Measurements from ENCODE around the gene GATA5.
"Not testable (repeated sequence)": the region's sequence is repeated elsewhere in the genome, so short reads cannot be mapped to it uniquely, and the experiment has no call there.

The GATA5 gene

DNA sequence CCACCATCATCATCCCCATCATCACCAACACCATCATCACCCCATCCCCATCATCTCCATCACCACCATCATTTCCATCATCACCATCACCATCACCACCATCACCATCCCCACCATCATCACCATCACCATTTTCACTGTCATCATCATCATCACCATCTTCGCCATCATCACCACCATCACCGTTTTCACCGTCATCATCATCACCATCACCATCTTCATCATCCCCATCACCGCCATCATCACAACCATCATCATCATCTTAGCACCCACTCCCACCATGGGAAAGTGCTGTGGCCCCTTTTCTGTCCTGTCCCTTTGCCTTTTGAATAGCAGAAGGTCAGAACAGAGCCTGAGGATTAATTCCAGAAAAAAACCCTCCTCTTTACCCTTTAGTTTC lies 28.5 kb upstream of the GATA5 start:
- no peak for DNase-seq

DNA sequence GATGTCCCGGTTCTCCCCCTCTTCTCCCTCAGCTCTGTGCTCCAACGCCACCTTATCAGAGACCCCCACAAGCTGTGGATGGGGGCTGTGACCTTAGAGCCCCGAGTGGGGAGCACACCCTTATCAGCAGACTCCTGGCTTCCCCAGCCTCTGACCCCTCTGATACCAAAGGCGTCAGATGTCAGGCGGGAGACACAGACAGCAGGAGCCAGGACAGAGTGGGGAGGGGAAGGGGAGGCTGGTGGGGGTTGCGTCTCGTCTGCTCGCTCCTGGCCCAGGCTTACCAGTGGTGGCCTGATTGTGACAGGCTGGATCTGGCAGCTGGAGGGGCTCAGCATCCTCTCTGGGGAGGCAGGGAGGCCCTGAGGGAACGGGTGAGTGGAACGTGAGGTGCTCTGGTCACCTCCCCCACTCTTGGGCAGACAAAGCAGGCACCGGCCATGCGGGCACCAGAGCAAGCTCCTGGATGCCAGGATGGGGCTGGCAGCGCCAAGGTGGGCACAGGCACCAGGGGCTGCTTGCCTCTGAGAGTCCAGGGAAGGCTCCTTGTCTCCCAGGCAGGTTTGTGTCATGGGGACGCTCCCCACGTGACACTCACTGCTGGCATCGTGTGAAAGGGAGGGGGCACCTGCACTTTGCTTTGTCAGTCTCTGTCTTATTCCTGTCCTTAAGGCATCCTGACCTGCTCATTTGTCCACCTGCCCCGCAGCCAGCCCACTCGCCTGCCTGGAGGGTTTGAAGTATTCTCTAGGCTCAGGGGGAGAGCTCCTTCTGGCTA lies 27.8 kb upstream of the GATA5 start:
- no peak for DNase-seq

DNA sequence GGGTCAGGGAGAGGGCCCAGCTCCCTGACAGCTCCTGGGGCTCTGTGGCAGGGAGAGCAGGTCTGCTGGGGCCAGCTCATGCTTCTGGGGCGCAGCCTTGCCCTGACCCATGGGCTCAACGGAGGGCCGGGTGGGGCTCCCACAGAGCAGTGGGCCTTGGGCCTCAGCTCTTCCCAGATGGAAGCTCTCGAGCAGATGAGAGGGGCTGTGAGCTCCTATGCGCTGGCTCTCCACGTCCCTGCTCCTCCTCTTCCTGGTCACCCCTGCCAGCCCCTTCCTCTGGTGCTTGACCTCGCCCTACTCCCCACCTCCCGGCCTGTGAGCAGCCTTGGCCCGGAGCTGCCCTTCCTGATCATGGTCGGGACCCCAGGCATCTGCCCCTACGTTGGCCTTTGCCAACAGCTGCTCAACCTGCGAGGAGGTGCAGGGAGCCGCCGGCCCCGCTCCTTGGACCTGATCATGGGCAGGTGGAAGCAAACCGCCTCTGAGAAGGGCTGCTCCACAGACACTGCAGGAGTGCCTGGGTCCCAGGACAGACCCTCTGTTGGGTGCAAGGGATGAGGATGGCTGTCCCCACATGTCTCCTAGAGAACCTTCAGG lies 26.8 kb upstream of the GATA5 start:
- no peak for DNase-seq

DNA sequence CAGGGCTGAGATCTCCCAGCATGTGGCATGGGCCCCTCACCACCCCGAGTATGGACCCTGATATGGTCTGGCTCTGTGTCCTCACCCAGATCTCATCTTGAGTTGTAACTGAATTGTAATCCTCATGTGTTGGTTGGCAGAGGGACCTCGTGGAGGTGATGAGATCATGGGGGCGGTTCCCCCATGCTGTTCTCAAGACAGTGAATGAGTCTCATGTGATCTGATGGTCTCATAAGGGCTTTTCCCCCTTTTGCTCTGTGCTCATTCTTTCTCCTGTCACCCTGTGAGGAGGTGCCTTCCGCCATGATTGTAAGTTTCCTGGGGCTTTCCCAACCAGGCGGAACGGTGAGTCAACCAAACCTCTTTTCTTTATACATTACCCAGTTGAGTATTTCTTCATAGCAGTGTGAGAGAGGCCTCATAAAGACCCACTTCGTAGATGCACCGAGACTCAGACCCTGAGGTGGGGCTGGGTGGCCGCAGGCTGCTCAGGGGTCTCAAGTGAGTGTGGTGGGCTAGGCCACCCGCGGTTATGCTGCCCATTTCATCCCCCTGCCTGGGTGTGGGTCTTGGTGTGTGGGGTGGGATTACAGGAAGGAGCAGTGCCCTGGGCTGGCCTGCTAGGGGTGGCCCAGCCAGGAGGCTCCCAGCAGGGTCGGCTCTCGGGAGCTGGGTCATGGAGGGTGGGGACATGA lies 26.2 kb upstream of the GATA5 start:
- DNase-seq: no peak

DNA sequence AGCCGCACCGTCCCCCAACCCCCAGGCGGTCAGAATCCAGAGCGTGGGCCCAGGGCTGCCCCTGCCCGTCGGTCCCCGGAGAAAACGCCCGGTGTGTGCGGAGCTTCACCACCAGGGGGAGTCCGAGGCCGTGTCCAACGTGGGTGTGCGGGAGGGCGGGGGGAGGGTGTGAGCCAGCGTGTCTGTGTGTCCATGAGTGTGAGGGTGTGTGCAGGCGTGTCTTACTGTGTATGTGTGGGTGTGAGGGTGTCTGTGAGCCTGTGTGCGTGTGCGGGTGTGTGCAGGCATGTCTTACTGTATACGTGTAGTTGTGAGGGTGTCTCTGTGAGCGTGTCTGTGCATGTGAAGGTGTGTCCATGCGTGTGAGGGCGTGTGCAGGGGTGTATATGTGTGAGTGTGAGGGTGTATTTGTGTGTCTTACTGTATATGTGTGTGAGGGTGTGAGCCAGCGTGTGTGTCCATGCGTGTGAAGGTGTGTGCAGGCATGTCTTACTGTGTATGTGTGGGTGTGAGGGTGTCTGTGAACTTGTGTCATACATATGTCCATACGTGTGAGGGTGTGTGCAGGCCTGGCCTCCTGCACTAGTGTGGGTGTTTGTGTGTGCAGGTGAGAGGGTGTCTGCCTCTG lies 24.6 kb upstream of the GATA5 start:
- DNase-seq: peak; percentile 29

DNA sequence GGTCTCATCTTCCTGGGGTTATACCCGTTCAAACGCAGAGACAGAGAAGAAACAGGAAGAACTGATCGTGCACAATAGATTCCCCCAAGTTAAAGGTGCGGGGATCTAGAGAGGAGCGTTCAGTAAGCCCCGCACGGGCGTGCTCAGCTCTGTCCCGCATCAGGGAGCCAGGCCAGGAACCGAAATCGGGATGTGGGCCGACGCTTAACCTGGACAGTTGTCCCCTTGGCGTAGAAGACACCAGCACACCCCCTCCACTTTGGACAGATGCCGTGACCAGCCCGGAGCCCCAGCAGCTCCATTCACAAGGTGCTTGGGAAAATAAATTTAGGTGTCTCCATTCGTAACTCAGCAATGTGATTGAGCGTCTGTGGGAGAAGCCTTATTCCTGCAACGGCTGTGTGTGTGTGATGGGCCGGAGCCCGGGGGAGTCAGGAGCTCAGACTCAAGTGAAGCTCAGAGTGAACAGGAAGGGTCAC lies 24.0 kb upstream of the GATA5 start:
- no peak for DNase-seq

DNA sequence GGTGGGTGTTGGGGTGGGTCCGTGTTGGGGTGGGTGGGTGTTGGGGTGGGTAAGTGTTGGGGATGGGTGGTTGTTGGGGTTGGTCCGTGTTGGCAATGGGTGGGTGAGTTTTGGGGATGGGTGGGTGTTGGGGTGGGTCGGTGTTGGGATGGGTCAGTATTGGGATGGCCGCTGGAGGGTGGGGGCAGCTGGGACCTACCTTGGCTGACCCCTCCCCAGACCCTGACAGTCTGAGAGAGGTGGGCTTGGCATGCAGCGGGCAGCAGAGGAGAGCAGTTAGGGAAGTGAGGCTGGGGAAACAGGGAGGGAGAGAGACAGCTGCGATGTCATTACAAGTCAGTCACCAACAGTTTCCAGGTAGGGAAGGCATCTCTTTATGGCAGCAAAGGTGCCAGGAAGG lies 23.1 kb upstream of the GATA5 start:
- DNase-seq: no peak

DNA sequence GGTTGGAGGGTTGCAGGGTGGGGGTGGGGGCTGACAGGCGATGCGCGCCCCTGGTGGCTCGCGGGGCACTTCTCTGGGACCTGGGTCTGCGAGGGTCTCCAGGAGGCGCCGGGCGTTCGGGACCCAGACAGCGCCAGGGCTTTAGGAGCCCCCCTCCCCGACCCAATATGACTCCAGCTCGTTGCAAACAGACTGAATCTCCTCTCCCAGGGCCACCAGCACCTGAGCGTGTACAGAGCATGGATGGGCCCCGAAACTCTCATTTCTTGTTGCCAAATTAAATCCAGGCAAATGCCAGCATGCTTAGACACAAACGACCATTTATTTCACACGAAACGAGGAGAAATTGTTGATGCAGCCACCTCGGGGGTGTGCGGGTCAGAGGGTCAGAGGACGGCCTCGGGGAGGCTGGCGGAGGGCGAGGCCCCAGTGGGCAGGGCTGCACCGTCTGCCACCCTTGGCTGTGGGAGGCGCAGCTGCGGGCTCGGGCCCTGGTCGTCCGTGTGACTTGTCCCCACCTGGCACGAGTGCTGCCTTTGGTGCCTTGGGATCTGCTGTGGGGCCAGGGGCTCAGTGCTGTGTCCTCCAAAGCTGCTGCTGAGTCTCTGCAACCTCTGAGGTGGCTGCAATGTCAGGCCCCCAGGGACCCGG lies 20.9 kb upstream of the GATA5 start:
- no peak for DNase-seq

DNA sequence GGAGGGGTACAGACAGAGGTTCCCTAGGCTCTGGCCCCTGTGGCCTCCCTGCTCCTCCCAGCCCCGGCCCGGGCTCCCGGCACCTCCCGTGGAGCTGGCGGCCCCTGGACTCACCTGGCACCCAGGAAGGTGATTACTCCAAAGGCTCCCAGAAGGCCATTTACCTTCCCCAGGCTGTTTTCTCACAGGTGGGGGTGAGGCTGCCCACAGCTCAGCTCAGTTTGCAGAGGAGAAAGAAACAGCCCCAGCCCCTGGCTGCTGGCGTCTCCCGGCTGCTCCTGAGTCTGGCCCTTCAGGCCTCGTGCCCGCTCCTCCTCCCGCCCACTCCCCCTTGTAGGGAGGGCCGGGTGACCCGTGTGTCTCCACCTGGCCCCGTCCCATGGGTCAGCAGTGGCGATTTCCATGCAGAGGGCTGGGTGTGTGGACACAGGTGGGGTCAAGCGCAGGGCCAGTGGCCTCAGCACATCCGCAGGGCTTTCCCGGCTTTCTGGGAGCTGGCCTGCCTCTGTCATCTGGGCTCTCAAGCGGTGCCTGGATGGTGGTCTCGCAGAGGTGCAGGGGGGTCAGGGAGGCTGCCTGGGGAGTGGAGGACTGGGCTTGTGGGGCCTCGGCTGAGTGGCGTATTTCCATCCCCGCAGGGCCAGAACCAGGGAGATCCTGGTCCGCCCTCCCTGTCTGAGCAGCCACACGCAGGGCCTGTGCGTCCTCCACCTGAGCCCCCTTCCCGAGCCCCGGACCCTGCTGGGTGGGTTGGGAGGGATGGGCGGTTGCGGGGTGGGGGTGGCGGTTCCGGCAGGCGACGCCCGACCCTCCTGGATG lies 20.2 kb upstream of the GATA5 start:
- no peak for DNase-seq

DNA sequence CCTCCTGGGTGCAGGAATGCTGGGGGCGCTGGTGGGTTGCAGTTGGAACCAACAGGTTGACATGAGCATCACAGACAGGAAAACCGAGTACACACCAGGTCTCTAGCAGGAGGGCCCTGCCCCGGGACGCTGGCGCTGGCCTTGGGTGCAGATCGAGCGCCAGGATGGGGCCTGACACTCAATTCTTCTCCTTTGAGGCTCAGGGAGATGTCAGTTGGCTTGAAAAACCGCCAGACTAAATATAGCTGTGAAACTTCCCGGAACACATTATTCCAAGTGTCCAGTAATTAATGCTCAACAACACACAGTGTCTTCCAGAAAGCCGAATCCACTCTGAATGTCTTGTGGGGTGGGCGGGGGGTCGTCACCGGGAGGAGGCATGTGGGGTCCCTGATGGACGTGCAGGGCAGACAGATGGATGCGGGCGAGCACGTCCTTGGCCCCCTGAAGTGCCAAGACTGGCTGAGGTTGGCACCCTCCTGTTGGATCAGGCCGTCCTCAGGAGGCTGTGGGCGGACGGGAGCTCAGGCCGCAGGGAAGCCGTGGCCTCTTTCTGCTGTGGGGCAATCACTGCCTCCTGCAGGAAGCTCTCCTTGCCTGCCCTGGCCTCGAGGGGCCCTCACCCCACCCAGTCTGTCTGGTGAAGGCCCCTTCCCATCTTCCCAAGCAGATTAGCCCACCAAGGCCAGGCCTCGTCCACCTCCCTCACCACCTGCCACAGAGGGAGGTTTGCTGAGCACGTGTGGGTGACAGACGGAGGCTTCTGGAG lies 19.4 kb upstream of the GATA5 start:
- DNase-seq: no peak

DNA sequence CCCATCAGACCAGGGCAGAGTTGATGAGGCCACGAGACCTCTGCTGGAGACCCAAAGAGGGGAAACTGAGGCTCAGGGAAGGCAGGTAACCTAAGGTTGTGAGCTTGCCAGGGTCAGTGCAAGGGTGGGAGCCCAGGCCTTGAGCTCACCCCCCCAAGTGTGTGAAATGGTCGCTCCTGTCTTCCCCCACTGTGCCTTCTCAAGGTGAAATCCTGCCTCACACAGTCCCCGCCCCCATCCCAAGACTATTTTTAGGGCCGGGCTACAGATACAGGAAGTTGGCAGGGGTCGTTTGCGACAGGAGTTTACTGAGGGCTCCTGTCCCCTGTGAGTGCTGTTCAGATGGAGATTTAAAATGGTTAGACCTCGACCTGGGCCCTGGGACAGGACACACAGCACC lies 18.7 kb upstream of the GATA5 start:
- DNase-seq: no peak

DNA sequence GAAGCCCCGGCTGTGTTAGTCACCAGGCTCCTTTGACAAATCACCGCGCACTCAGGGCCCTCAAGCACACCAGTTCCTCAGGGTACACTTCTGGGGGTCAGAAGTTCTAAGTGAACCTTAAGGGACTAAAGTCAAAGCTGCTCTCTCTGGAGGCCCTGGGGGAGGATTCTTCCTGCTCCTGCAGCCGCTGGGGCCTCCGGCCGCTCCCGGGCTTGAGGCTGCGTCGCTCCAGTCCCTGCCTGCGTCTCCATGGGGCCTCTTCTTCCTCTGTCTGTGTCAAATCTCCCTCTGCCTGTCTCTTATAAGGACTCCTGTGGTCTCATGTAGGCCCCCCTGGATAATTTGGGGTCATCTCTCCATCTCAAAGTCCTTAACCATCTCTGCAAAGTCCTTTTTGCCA lies 18.1 kb upstream of the GATA5 start:
- no peak for DNase-seq

DNA sequence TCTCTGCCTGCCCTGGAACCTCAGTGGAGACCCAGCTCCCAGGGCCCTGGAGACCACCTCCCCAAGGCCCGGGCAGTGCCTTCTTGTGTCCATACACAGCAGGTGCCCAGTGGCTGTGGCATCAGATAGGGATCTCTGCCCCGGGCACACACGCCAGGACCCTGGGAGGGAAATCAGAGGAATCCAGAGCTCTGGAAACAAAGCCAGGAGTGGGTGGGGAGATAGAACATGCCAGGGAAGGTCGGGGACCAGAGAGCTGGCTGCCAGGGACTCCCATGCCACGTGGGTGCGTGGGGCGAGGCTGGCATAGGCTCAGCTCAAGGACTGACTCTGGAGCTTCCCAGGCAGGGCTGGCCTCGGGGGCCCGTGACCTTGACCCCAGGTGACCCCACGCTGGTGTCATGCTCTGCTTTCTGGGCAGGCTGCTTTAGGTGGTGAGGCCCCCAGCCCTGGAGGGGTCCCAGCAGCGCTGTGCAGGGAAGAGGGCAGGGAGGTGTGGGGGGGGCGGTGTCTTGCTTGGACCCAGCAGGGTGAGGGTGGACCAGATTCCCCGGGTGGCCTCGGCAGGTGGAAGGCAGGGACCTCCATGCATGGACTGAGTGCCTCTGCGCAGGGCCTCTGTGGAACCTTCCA lies 17.6 kb upstream of the GATA5 start:
- no peak for DNase-seq

DNA sequence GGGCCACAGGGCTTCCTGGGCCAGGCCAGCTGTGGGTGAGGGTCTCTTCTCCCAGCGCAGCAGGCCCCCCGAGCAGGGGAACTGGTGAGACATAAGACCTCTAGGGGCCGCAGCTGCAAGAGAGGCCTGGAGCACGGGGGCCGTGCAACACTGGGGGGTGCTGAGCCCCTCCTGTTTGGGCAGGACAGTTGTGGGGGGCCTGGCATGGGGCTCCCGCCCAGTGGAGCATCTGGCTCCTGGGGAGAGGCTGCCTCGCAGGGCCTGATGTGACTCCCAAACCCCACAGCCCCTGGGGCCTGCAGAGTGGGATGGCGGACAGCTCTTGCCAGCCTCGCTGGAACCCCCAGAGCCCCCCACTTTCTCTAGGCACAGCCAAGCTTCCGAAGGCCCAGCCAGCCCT lies 16.9 kb upstream of the GATA5 start:
- DNase-seq: no peak

DNA sequence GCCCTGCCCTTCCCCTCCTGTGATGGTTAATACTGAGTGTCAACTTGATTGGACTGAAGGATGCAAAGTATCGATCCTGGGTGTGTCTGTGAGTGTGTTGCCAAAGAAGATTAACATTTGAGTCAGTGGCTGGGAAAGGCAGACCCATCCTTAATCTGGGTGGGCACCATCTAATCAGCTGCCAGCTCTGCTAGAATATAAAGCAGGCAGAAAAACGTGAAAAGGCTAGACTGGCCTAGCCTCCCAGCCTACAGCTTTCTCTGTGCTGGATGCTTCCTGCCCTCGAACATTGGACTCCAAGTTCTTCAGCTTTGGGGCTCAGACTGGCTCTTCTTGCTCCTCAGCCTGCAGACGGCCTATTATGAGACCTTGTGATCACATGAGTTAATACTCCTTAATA lies 15.0 kb upstream of the GATA5 start:
- DNase-seq: not testable (repeated sequence)

DNA sequence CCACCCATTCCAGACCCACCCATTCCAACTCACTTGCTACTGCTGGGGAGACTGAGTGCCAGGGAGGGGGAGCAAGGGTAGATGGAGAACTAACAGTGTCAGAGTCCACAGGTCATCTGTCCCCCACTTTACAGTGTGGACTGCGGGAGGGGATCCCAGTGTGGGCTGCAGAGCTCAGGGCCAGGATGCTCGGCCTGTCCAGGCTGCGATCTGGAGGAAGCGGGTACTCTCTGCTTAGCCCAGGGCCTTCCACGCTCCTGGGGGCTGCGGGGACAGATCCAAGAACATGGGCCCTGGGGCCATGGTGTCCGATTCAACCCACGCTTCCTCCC lies 14.1 kb upstream of the GATA5 start:
- no peak for DNase-seq

DNA sequence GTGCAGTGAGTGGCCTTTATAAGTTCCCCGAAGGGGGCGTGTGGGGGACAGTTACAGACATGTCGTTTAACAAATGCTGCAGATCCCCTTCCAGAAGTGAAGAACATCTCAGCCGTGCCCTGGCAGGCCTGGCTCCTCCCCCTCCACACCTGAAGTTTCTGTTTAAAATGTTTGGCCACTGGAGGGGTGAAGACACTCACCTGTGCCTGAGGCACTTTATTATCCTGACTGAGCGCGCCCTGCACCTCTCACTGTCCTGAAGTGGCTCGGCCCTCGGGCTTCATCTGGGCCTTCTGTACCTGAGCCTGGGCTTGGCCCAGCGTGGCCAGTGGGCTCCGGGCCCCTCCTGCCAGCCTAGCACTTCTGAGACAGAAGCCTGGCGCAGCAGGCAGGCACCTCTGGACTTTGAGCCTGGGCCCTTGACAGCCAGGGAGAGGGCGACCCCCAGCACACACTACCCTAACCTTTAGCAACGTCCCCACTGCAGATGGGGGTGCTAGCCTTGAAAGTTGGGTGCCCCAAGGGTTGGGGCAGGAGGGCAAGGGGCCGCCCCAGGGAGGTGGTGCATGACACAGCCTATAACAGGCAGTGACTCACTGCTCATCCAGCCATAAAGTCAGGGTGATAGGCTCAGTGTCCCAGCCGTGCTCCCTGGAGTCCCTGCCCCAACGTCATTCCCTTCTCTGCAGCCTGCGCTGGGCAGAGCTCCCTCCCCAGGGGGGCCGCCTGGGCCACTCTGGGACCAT lies 13.6 kb upstream of the GATA5 start:
- DNase-seq: no peak

DNA sequence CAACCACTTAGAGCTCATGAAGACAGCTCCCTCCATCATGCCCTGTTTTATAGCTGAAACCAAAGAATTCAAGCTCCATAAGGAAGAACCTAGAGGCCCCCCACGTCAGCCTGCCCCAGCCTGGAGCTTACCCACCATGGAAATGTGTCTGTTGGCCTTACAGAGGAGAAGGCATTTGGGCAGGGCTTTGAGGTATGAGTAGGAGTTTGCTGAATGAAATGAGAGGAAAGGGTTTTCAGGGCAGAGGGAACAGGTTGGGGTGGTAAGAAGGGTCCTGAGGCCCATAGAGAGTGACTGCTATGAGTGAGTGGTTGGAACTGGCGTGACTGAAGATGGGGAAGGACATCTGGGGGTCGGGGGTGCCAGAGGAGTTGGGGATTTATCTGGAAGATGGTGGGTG lies 12.7 kb upstream of the GATA5 start:
- DNase-seq: no peak

DNA sequence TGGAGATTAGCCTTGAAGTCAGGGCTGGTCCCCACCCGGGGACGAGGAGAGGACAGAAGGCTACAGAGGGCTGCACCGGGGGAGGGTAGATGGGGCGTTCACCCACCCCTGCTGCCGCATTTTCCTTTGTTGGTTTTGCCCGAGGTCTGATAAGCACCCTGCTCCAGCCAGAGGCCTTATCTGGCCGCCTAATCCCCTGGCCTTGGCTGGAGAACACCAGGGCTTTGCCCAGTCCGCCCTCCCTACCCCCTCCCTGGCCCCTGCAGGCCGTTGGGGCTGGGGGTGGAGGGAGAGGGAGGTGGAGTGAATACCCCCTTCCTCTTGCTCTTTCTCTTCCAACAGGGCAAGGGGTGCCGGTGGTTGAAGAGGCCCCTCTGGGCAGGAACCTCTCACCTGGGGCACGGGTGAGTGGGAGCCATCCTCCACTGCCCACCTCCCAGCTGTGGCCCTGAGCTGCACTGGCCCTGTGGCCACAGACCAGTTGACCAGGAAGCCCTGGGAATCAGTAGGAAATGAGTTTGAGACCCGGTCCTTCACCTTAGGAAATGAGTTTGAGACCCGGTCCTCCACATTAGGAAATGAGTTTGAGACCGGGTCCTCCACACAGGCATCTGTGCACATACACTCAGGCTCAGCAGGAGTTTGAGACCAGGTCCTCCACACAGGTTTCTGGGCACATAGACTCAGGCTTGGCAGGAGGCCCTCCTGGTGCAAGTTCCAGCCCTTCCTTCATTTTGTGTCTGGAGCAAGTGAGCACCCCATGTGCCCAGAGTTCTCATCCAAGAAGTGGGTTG lies 12.0 kb upstream of the GATA5 start:
- no peak for DNase-seq

DNA sequence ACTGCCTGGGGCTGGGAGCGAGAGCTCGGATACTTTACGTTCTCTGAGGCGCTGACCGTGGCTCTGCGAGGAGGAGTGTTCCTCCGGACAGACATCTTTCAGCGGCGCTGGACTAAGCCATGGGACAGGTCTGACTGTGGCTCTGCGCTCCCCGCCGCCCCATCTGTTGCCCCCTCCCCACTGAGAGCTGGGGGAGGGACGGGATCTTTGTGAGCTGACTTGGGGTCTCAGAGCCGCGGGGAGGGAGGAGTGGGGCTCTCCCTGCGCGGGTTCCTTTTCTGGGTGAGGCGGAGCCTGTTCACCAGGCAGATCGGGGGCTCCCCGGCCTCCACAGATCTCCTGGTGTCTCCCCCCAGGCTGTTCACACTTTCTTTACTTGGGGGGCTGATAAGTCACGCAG lies 11.3 kb upstream of the GATA5 start:
- no peak for DNase-seq
